Activated CD4-positive, alpha-beta T cell treated with anti-CD3 and anti-CD28 coated beads for 24 hours (primary cell): ENCODE results near the gene RNF14.
"Not testable (repeated sequence)": the region's sequence is repeated elsewhere in the genome, so short reads cannot be mapped to it uniquely, and the experiment has no call there.

ENCODE experiments used
- DNase-seq, 2 donors: peaks; one replicate each; pipeline ENCODE4 v3.0.0-alpha.2; 2020; ENCODE audit warnings: low read depth in 2 of 2

Gene RNF14

GRCh38 chr5:142014911-142015584 lies 46.1 kb downstream of the RNF14 start:
- DNase-seq, result peak; percentile 35 to 48

GRCh38 chr5:142015781-142016533 lies 47.1 kb downstream of the RNF14 start:
- peak in 1 of 2 donors; percentile 26 for DNase-seq

DNA sequence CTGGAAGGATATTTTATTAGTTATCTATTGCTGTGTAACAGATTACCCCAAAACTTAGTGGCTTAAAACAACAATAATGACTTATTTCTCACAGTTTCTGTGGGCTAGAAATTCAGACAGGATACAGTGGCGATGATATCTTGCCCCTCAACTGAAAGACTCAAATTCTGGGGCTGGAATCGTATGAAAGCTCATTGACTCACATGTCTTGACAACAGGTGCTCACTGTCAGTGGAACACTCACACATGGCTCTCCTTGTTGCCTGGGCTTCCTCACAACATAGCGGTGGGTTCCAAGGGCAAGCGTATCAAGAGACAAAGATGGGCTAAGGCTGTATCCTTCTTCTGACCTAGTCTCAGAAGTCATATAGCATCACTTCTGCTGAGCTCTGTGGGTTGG lies 47.7 kb downstream of the RNF14 start:
- peak in 1 of 2 donors; percentile 38 for DNase-seq

DNA sequence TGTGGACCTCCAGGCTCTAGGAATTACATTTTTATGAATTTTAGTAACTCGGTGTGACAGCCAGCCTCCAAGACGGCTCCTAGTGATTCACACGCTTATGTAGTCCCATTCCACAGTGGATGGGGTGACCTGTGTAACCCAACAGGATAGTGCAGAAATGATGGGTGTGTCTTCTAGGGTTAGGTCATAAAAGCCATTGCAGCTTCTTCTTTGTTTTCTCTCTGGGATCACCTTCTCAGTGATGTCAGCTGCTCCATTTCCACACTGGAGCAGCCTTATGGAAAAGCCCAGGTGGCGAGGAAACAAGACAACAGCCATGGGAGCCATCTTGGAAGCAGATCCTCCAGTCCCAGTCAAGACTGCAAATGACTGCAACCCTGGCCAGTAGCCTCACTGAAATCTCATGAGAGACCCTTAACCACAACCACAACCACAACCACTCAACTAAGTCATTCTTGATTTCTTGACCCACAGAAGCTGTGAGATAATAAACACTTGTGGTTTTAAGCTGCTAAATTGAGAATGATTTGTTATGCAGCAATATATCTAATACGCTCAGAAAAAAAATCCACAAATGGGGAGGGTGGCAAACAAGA lies 49.0 kb downstream of the RNF14 start:
- no peak for DNase-seq

DNA sequence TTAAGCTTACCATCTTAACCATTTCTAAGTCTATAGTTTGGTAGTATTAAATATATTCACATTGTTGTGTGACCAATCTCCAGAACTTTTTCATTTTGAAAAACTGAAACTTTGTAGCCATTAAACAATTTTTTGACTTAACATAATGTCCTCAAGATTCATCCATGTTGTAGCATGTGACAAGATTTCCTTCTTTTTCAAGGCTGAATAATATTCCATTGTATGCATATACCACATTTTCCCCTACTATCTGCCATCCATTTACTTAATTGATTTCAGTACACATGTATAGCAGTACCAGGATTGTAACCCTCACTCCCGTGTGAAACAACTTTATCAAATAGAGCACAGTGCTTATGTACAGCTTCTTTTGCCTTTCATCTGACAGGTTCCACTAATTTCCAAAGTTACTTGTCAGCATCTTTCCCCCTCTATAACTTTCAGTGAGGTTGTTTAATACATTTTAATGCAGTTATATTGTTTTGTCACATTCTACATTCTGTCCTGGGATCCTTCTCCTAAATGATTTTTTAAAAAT lies 51.3 kb downstream of the RNF14 start:
- DNase-seq, result no peak

DNA sequence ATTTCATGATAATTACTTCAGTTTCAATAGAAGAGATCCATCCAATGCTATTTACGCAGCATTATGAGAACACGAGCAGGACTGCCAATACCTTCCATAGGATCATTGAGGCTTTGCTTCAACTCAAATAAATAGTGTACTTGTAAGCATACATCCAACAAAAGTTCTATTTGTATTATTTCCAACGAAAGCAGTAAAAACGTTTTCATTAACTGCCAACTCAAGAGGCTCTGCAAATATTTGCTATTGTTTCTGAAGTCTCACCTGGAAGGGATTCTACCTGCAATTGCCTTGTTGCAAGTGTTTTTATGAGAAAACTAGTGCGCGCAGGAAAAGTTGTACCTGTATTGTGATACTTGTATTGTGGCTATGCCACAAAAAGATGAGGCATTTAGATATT lies 54.9 kb downstream of the RNF14 start:
- no peak for DNase-seq

DNA sequence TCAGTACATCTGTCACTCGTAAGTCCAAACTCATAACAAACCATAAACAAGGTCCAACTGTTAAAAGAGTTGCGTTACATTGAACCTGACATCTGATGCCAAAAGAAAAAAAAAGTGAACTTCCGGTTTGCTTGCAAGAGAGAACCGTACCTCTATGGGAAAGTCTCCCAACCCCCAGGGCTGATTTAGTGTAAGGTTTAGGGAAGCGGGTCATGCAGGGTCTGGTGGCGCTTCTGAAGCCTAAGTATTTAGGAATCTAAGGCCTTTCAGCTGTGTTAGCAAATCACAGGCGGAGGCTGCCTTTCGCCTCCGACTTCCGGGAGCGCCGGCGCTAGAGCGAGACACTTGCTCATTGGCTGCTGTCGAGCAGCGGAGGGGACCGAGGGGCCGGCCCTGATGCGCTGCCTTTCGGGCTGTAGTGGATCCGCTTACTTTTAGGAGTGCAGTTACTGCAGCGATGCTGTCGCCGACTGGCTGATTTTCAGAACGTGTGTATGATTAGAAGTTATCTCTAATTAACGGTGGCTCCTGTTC lies 55.9 kb downstream of the RNF14 start:
- DNase-seq, result peak; percentile 68 to 75

DNA sequence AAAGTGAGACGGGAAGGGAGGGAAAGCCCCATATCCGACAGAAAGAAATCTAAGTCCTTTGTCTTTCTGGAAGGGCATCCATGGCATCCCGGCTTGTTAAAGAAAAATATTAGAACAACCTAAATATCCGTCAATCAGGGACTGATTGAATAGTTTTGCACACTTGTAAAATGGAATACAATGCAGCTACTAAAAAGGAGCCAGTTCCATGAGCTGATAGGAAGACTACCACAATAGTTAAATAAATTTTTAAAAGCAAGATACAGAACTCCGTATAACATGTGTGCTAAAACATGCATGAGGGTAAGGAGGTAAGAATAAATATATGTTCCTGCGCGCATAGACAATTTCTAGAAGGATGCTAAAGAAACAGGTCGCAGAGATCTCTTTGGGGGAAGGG lies 56.7 kb downstream of the RNF14 start:
- no peak for DNase-seq

- no peak for DNase-seq
Measured at GRCh38 chr5:142032150-142032549, 63.2 kb downstream of the RNF14 start.

DNA sequence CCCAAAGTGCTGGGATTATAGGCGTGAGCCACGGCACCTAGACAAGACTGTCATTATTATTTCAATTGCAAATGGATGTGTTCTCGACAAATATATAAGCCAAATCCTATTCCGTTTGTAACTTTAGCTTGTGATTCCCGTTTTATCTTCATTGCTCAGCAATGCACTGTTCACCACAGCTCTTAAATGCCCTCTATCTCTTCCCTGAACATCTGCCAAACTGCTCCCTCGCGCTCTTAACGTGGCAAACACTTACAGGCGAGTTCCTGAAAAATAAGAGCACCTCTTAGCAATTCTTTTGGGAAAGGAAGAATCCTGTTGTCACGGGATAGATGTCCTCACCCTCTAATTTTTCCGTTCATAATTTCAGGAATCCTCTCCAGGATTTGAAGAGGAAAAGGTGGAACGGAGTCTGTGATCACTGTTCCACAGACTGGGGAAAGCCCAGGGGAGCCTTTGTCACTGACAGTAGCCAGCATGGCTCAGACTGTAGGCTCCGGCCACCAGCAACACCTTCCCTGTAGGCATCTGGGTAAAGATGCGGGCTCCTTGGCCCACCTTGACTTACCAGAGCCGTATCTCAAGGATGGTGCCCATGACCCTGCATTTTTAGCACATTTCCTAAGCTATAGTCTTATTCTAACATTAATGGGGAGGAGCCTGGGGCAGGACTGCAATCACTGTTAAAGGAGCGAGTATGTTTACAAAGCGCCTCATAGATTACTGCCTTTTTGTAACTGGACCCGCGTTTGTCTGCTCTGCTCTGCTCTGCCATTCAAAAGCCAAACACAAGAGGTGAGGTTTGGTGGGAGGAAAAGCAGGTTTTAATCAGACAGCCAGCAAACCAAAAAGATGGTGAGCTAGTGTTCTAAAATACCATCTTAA lies 64.1 kb downstream of the RNF14 start:
- no peak for DNase-seq

GRCh38 chr5:142033632-142034567 lies 65.0 kb downstream of the RNF14 start:
- DNase-seq, result not testable (repeated sequence)

GRCh38 chr5:142034994-142035393 lies 66.1 kb downstream of the RNF14 start:
- no peak for DNase-seq

DNA sequence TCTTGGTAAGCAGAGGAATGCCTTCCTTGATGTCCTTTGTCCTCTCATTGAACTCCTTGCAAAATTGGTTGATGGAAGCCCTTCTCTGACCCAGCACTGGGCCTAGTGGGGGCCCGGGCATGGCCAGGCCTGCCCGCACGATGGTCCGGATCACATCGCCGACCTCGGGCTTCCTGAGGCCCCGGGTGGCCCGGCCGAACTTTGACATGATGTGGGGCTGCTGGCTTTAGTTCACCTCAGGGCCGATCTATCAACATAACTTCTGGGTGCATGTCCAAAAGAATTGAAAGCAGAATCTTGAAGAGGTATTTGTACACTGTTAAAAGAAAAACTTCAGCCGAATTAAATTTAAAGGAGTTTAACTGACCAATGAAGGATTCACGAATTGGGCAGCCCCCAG lies 68.0 kb downstream of the RNF14 start:
- DNase-seq, result no peak

DNA sequence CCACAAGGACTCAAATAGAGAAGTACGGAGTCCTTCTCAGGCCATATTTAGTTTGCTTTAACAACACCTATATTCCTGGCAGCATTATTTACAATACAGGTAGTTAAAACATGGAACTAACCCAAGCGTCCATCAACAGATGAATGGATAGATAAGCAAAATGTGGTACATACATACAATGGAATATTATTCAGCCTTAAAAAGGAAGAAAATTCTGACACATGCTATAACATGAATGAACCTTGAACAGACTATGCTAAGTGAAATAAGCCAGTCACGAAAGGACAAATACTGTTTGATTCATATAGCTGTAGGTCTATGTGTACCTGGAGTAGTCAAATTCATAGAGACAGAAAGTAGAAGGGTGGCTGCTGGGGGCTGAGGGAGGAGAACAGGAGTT lies 68.7 kb downstream of the RNF14 start:
- DNase-seq, result not testable (repeated sequence)

DNA sequence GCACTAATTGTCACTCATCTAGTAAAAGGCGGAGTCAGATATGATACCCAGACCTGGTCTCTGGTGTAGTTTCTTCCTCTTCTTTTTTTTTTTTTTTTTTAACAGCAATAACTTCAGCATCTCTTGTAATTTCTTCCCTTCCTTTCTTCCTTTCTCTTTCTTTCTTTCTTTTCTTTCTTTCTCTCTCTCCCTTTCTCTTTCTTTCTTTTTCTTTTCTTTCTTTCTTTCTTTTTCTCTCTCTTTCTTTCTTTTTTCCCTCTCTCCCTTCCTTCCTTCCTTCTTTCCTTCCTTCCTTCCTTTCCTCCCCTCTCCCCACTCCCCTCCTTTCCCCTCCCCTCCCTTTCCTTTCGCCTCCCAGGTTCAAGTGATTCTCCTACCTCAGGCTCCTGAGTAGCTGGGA lies 69.8 kb downstream of the RNF14 start:
- no peak for DNase-seq
